Stomach (tissue), 4 donors: ENCODE results near the gene PIP4K2A.

Source experiments
- EP300 ChIP-seq: sonication (generic); formaldehyde crosslinking; IDR thresholded peaks from one replicate; pipeline ENCODE4 v1.6.1; 2017; ENCODE audit warnings: antibody characterized with exemption
- TF ChIP-seq, protein P1 (sequence below), 7 experiments: fragments of 450-650 bp in 4 of 7; fragments of 200-600 bp in 3 of 7; sonication (generic) in 3 of 7; IDR thresholded peaks; one replicate each; pipeline ENCODE4 v1.5.1; 2016 to 2019; ENCODE audit warnings: antibody characterized with exemption in 7 of 7, control low read depth in 2 of 7, mild to moderate bottlenecking in 1 of 7

GRCh38 chr10:22760025-22760424 is 45.6 kb upstream of the PIP4K2A start:
- TF ChIP-seq, protein P1, sequence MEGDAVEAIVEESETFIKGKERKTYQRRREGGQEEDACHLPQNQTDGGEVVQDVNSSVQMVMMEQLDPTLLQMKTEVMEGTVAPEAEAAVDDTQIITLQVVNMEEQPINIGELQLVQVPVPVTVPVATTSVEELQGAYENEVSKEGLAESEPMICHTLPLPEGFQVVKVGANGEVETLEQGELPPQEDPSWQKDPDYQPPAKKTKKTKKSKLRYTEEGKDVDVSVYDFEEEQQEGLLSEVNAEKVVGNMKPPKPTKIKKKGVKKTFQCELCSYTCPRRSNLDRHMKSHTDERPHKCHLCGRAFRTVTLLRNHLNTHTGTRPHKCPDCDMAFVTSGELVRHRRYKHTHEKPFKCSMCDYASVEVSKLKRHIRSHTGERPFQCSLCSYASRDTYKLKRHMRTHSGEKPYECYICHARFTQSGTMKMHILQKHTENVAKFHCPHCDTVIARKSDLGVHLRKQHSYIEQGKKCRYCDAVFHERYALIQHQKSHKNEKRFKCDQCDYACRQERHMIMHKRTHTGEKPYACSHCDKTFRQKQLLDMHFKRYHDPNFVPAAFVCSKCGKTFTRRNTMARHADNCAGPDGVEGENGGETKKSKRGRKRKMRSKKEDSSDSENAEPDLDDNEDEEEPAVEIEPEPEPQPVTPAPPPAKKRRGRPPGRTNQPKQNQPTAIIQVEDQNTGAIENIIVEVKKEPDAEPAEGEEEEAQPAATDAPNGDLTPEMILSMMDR (IDR thresholded peaks at IDR 0.05), result no peak
- no peak for TF ChIP-seq EP300
